ENCODE measurements around the gene IMMP2L. TPM values are rescaled to one million over a fixed set of nuclear protein-coding genes. Genes with fewer than 3 reads are reported as not detected.

IMMP2L gene
- total RNA-seq, 3 donors from 2014 or later (not counting 1 experiment from before 2014, with no cell fraction given), result 6.9 to 9.2 (median 8.7) TPM

DNA sequence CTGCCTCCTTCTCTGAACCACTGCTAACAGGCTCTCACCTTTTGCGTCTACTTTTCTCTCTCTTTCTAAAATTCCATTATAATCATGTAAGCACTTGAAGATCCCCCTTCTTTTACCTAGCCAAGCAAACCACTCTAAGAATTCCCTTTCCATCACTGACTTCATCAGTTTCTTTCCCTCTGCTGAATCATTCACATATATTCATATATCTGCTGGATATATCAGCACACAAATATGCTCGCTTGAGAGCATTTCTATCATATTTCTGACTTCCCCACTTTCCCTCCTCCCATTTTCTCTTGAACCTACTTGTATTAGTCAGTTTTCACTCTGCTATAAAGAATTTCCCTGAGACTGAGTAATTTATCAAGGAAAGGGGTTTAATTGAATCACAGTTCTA lies 555.6 kb downstream of the IMMP2L start:
- Mint-ChIP-seq H3K27me3 (ENCODE audit: low read depth in 2 of 2) (no peaks in the 10 kb centered on the region), H3K4me3 (no peak overlapping the region), H3K36me3 (no peaks in the 10 kb centered on the region), H3K9me3 (peaks cover 0 to 2% of the 10 kb centered on the region in 2 donors), H3K27ac (no peak overlapping the region), H3K4me1 (no peaks in the 10 kb centered on the region)
- TF ChIP-seq, protein P1, sequence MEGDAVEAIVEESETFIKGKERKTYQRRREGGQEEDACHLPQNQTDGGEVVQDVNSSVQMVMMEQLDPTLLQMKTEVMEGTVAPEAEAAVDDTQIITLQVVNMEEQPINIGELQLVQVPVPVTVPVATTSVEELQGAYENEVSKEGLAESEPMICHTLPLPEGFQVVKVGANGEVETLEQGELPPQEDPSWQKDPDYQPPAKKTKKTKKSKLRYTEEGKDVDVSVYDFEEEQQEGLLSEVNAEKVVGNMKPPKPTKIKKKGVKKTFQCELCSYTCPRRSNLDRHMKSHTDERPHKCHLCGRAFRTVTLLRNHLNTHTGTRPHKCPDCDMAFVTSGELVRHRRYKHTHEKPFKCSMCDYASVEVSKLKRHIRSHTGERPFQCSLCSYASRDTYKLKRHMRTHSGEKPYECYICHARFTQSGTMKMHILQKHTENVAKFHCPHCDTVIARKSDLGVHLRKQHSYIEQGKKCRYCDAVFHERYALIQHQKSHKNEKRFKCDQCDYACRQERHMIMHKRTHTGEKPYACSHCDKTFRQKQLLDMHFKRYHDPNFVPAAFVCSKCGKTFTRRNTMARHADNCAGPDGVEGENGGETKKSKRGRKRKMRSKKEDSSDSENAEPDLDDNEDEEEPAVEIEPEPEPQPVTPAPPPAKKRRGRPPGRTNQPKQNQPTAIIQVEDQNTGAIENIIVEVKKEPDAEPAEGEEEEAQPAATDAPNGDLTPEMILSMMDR (IDR thresholded peaks at IDR 0.05), result no peak
- H3K36me3 ChIP-seq (ENCODE audit: control insufficient read depth, insufficient read depth, low read length), result no peaks in the 10 kb centered on the region
- H3K4me1 ChIP-seq (ENCODE audit: control insufficient read depth, insufficient read depth, low read length), result no peaks in the 10 kb centered on the region
- no peak overlapping the region for H3K4me3 ChIP-seq (ENCODE audit: low read length)
- no peak overlapping the region for H3K27ac ChIP-seq (ENCODE audit: low read length)
- no peaks in the 10 kb centered on the region for H3K9me3 ChIP-seq (ENCODE audit: control insufficient read depth, insufficient read depth, low read length)
- 90% methylated on average over 2 of the region's 2 CpGs for WGBS (ENCODE audit: insufficient coverage)
- intact Hi-C loops (cut with micrococcal nuclease), result no loop called here
- no peak for DNase-seq
- no peak for ATAC-seq
- H3K27me3 ChIP-seq (ENCODE audit: control insufficient read depth, insufficient read depth, low read length), result no peaks in the 10 kb centered on the region

DNA sequence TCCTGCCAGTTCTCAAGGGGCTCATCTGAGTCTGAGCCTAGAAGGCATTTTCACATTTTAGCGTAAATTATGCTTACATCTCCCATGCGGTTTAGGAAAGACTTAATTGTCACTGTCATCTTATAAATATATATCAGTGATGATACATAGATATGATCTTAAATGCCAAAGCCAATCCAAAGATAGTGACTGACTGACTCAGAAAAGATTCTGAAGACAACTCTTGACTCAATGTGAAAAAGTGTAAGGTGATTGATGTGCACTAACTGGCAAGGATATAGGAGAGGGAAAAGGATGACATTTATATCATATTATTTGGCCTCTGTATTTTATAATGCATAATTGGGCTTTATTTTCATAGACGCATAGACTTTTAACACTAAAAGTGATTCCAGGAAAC lies 556.3 kb downstream of the IMMP2L start:
- Histone ChIP-seq H3K36me3 (ENCODE audit: control insufficient read depth, insufficient read depth, low read length) (no peaks in the 10 kb centered on the region), H3K9me3 (ENCODE audit: control insufficient read depth, insufficient read depth, low read length) (no peaks in the 10 kb centered on the region), H3K27me3 (ENCODE audit: control insufficient read depth, insufficient read depth, low read length) (no peaks in the 10 kb centered on the region), H3K4me1 (ENCODE audit: control insufficient read depth, insufficient read depth, low read length) (no peaks in the 10 kb centered on the region), H3K27ac (ENCODE audit: low read length) (no peak overlapping the region), H3K4me3 (ENCODE audit: low read length) (no peak overlapping the region)
- intact Hi-C loops (cut with micrococcal nuclease), result no loop called here
- DNase-seq (no peak), ATAC-seq (no peak)
- WGBS (ENCODE audit: insufficient coverage), result 45% methylated on average over 2 of the region's 3 CpGs
- Mint-ChIP-seq H3K4me3 (no peak overlapping the region), H3K36me3 (no peaks in the 10 kb centered on the region), H3K9me3 (peaks cover 0 to 2% of the 10 kb centered on the region in 2 donors), H3K27ac (no peak overlapping the region), H3K4me1 (no peaks in the 10 kb centered on the region), H3K27me3 (ENCODE audit: low read depth in 2 of 2) (no peaks in the 10 kb centered on the region)
- TF ChIP-seq, protein P1 (IDR thresholded peaks at IDR 0.05), result no peak

- no CpG with 5 or more reads among the region's 1 CpG for WGBS (ENCODE audit: insufficient coverage)
- H3K9me3 ChIP-seq (ENCODE audit: control insufficient read depth, insufficient read depth, low read length), result no peaks in the 10 kb centered on the region
- H3K27ac ChIP-seq (ENCODE audit: low read length), result no peak overlapping the region
- Mint-ChIP-seq H3K4me1 (no peaks in the 10 kb centered on the region), H3K9me3 (peaks cover 0 to 2% of the 10 kb centered on the region in 2 donors), H3K4me3 (no peak overlapping the region), H3K27me3 (ENCODE audit: low read depth in 2 of 2) (no peaks in the 10 kb centered on the region), H3K27ac (no peak overlapping the region), H3K36me3 (no peaks in the 10 kb centered on the region)
- intact Hi-C loops (cut with micrococcal nuclease), result no loop called here
- TF ChIP-seq, protein P1 (IDR thresholded peaks at IDR 0.05), result no peak
- no peak overlapping the region for H3K4me3 ChIP-seq (ENCODE audit: low read length)
- no peak for DNase-seq
- no peak for ATAC-seq
- no peaks in the 10 kb centered on the region for H3K27me3 ChIP-seq (ENCODE audit: control insufficient read depth, insufficient read depth, low read length)
- H3K4me1 ChIP-seq (ENCODE audit: control insufficient read depth, insufficient read depth, low read length), result no peaks in the 10 kb centered on the region
- no peaks in the 10 kb centered on the region for H3K36me3 ChIP-seq (ENCODE audit: control insufficient read depth, insufficient read depth, low read length)
Measured at GRCh38 chr7:111005445-111005844, 556.8 kb downstream of the IMMP2L start.

GRCh38 chr7:111004310-111004901 lies 557.9 kb downstream of the IMMP2L start:
- Mint-ChIP-seq H3K27ac (no peak overlapping the region), H3K36me3 (peaks cover 5% of the 10 kb centered on the region), H3K9me3 (peaks cover 2 to 5% of the 10 kb centered on the region in 2 donors), H3K4me3 (no peak overlapping the region), H3K4me1 (no peaks in the 10 kb centered on the region), H3K27me3 (ENCODE audit: low read depth in 2 of 2) (no peaks in the 10 kb centered on the region)
- intact Hi-C loops (cut with micrococcal nuclease), result no loop called here
- H3K4me3 ChIP-seq (ENCODE audit: low read length), result no peak overlapping the region
- 93% methylated on average over 3 of the region's 4 CpGs for WGBS (ENCODE audit: insufficient coverage)
- H3K27me3 ChIP-seq (ENCODE audit: control insufficient read depth, insufficient read depth, low read length), result no peaks in the 10 kb centered on the region
- H3K27ac ChIP-seq (ENCODE audit: low read length), result no peak overlapping the region
- DNase-seq, result no peak
- H3K4me1 ChIP-seq (ENCODE audit: control insufficient read depth, insufficient read depth, low read length), result no peaks in the 10 kb centered on the region
- H3K36me3 ChIP-seq (ENCODE audit: control insufficient read depth, insufficient read depth, low read length), result no peaks in the 10 kb centered on the region
- no peak for ATAC-seq
- H3K9me3 ChIP-seq (ENCODE audit: control insufficient read depth, insufficient read depth, low read length), result no peaks in the 10 kb centered on the region
- TF ChIP-seq, protein P1 (IDR thresholded peaks at IDR 0.05), result no peak
